GM13976 (cell line): ENCODE data around the gene PAPPA.

ENCODE experiments used
- DNase-seq: peaks from one replicate; pipeline ENCODE4 v3.0.0; 2012; ENCODE audit warnings: low spot score
- CTCF ChIP-seq: IDR thresholded peaks from 2 replicates; pipeline ENCODE4 v1.5.1; 2012; ENCODE audit warnings: borderline replicate concordance, mild to moderate bottlenecking; ENCODE audit not compliant: insufficient read depth; ENCODE audit errors: extremely low read depth, missing control alignments, control extremely low read depth
- in situ Hi-C: fragments of 300-500 bp; cut with MboI; formaldehyde crosslinking; loops from one replicate; pipeline ENCODE4 v1.12.0; 2022; ENCODE audit warnings: low sequenced_read_pairs, mixed read lengths, inconsistent platforms; ENCODE audit not compliant: unreplicated experiment

The PAPPA gene

GRCh38 chr9:116212986-116213692, 59.5 kb downstream of the PAPPA start:
- no peak for TF ChIP-seq CTCF
- in situ Hi-C loops, result no loop called here
- DNase-seq, result no peak

GRCh38 chr9:116213693-116214047, 60.1 kb downstream of the PAPPA start:
- TF ChIP-seq CTCF, result no peak
- in situ Hi-C loops, result no loop called here
- DNase-seq, result no peak

GRCh38 chr9:116218399-116218798, 64.8 kb downstream of the PAPPA start:
- no peak for TF ChIP-seq CTCF
- in situ Hi-C loops, result no loop called here
- no peak for DNase-seq

- TF ChIP-seq CTCF, result no peak
- in situ Hi-C loops, result no loop called here
- DNase-seq, result no peak
These were observed 66.1 kb downstream of the PAPPA start for GRCh38 chr9:116219686-116220085.

DNA sequence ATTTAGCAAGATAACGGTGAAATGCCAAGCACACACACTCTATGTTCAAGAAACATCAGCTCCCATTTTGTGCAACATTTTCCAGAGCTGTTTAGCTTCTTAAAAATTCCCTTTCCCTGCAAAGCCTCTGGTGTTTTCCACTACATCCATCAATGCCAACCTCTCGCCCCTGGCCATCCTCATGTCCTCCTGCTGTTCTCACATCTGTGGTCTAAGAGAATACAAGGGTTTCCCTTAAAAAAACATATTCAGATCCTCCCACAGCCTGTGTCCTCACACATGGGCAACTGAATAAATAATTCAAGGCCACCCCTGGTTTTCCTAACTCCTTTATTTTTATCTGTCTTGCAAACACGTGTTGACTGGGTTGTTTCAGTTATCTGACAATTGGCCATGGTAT, 70.3 kb downstream of the PAPPA start:
- no peak for DNase-seq
- in situ Hi-C loops, result no loop called here
- TF ChIP-seq CTCF, result no peak

GRCh38 chr9:116230051-116230632, 76.6 kb downstream of the PAPPA start:
- in situ Hi-C loops, result no loop called here
- TF ChIP-seq CTCF, result no peak
- no peak for DNase-seq
